Measurements from ENCODE around the gene PLCD3.

PLCD3 gene

GRCh38 chr17:45132320-45132571, at the start of gene PLCD3:
TSS of gene PLCD3 (minus strand) at chr17:45132515. CDS start at chr17:45132410, 105 bp downstream.
- no peak for DNase-seq

- no peak for DNase-seq
These were observed 45.2 kb upstream of the PLCD3 start for GRCh38 chr17:45177563-45177962.

- DNase-seq: no peak
These were observed 43.4 kb upstream of the PLCD3 start for GRCh38 chr17:45175759-45176115.

- DNase-seq: peak; percentile 14
These were observed 40.4 kb upstream of the PLCD3 start for GRCh38 chr17:45172541-45173286.

GRCh38 chr17:45172232-45172540, 39.9 kb upstream of the PLCD3 start:
- DNase-seq: no peak

GRCh38 chr17:45171338-45172231, 39.3 kb upstream of the PLCD3 start:
- DNase-seq: no peak

- no peak for DNase-seq
These were observed 38.6 kb upstream of the PLCD3 start for GRCh38 chr17:45170931-45171337.

GRCh38 chr17:45170280-45170930, 38.1 kb upstream of the PLCD3 start:
- DNase-seq: no peak

GRCh38 chr17:45168991-45169752, 36.9 kb upstream of the PLCD3 start:
- DNase-seq: no peak

GRCh38 chr17:45164734-45165269, 32.5 kb upstream of the PLCD3 start:
- no peak for DNase-seq

- DNase-seq: no peak
These were observed 29.8 kb upstream of the PLCD3 start for GRCh38 chr17:45162025-45162687.

GRCh38 chr17:45161288-45162024, 29.1 kb upstream of the PLCD3 start, which contains the start of gene HEXIM2:
TSS of gene HEXIM2 (plus strand) at chr17:45161875. CDS start at chr17:45162794, 919 bp downstream.
- DNase-seq: peak; percentile 99

GRCh38 chr17:45160447-45161287, 28.4 kb upstream of the PLCD3 start:
- DNase-seq: peak; percentile 54

GRCh38 chr17:45156242-45156641, 23.9 kb upstream of the PLCD3 start:
- DNase-seq: no peak

GRCh38 chr17:45155483-45155882, 23.2 kb upstream of the PLCD3 start:
- DNase-seq: no peak

GRCh38 chr17:45155029-45155428, 22.7 kb upstream of the PLCD3 start:
- no peak for DNase-seq

GRCh38 chr17:45150911-45151809, 18.8 kb upstream of the PLCD3 start:
- DNase-seq: no peak

- no peak for DNase-seq
These were observed 17.7 kb upstream of the PLCD3 start for GRCh38 chr17:45149669-45150664.

All from activated T-cell treated with anti-CD3 and anti-CD28 coated beads for 4 hours (primary cell).